ENCODE measurements around the gene PLIN4. TPM values are rescaled to one million over a fixed set of nuclear protein-coding genes. Genes with fewer than 3 reads are reported as not detected.
"Not testable (repeated sequence)": the region's sequence is repeated elsewhere in the genome, so short reads cannot be mapped to it uniquely, and the experiment has no call there.

The PLIN4 gene
- total and polyA plus RNA-seq, 2 donors from 2014 or later = 1.6 to 2.2 TPM

DNA sequence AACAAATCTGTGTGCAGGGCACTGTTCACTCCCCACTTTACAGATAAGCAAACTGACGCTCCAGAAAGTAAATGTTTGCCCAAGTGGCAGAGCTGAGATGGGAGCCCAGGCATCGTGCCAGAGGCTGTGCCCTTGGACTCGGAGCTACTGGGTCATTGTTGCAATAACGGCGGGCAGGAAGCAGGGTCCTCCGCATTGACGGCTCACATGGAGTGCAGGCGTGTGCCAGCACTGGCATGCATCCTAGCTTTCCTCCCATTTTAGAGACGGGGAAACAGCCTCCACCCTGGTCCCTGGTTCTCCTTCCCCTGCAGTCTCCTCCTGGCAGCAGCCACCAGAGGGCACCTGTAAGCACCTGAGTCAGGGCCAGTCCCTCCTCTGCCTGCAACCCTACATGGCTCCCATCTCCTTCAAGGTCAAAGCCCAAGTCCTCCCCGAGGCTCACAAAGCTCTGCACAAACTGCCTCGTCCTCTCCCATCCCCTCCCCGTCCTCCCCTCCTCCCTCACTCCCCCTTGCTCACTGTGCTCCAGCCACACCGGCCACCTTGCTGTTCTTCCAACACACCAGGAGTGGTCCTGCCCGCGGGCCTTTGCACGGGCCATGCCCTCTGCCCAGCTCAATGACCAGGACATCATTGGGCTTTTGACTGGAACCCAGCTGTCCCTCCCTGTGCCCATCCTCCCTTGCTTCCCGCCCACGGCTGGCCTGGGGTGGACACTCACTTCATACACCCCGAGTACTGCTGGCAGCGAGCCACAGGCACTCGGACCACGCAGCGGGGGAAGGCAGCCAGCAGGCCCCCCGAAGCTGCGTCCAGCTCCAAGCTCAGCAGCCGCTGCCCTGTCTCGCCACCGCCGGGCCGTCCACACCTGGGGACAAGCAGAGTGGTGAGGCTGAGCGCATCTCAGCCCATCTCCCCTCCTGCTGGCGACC, 29.3 kb upstream of the PLIN4 start:
- no peak for FAIRE-seq
- H3K9me3 ChIP-seq (ENCODE audit: control insufficient read depth in 2 of 3, insufficient read depth in 1 of 3, low read length in 3 of 3) = no peaks in the 10 kb centered on the region
- no peak overlapping the region for H3K27ac ChIP-seq (ENCODE audit: low read depth in 2 of 2, low read length in 2 of 2)
- H3K4me1 ChIP-seq (ENCODE audit: control insufficient read depth in 2 of 3, insufficient read depth in 2 of 3, low read depth in 1 of 3, low read length in 3 of 3) = no peaks in the 10 kb centered on the region
- H3K9ac ChIP-seq (ENCODE audit: low read length in 3 of 3) = no peak overlapping the region
- H3K4me3 ChIP-seq (ENCODE audit: low read length in 3 of 3) = no peak overlapping the region
- no peaks in the 10 kb centered on the region for H3K36me3 ChIP-seq (ENCODE audit: control insufficient read depth in 2 of 3, insufficient read depth in 3 of 3, low read length in 3 of 3)
- H3K27me3 ChIP-seq (ENCODE audit: control insufficient read depth, insufficient read depth, low read length) = no peaks in the 10 kb centered on the region
- intact Hi-C loops (cut with DNase I) = no loop called here
- no peak for TF ChIP-seq CTCF (IDR thresholded peaks at IDR 0.05; ENCODE audit: borderline replicate concordance, extremely low read depth, insufficient read depth)
- no peak for DNase-seq

- FAIRE-seq (no peak), DNase-seq (no peak)
- TF ChIP-seq CTCF (IDR thresholded peaks at IDR 0.05; ENCODE audit: borderline replicate concordance, extremely low read depth, insufficient read depth) = no peak
- H3K4me1 ChIP-seq (ENCODE audit: control insufficient read depth in 2 of 3, insufficient read depth in 2 of 3, low read depth in 1 of 3, low read length in 3 of 3) = peaks cover 0 to 2% (median 0%) of the 10 kb centered on the region in 3 donors
- no peaks in the 10 kb centered on the region for H3K36me3 ChIP-seq (ENCODE audit: control insufficient read depth in 2 of 3, insufficient read depth in 3 of 3, low read length in 3 of 3)
- intact Hi-C loops (cut with DNase I) = no loop called here
- no peak overlapping the region for H3K9ac ChIP-seq (ENCODE audit: low read length in 3 of 3)
- H3K27me3 ChIP-seq (ENCODE audit: control insufficient read depth, insufficient read depth, low read length) = no peaks in the 10 kb centered on the region
- no peak overlapping the region for H3K4me3 ChIP-seq (ENCODE audit: low read length in 3 of 3)
- H3K9me3 ChIP-seq (ENCODE audit: control insufficient read depth in 2 of 3, insufficient read depth in 1 of 3, low read length in 3 of 3) = no peaks in the 10 kb centered on the region
- H3K27ac ChIP-seq (ENCODE audit: low read depth in 2 of 2, low read length in 2 of 2) = no peak overlapping the region
Observed at GRCh38 chr19:4543842-4544647, 25.8 kb upstream of the PLIN4 start.

DNA sequence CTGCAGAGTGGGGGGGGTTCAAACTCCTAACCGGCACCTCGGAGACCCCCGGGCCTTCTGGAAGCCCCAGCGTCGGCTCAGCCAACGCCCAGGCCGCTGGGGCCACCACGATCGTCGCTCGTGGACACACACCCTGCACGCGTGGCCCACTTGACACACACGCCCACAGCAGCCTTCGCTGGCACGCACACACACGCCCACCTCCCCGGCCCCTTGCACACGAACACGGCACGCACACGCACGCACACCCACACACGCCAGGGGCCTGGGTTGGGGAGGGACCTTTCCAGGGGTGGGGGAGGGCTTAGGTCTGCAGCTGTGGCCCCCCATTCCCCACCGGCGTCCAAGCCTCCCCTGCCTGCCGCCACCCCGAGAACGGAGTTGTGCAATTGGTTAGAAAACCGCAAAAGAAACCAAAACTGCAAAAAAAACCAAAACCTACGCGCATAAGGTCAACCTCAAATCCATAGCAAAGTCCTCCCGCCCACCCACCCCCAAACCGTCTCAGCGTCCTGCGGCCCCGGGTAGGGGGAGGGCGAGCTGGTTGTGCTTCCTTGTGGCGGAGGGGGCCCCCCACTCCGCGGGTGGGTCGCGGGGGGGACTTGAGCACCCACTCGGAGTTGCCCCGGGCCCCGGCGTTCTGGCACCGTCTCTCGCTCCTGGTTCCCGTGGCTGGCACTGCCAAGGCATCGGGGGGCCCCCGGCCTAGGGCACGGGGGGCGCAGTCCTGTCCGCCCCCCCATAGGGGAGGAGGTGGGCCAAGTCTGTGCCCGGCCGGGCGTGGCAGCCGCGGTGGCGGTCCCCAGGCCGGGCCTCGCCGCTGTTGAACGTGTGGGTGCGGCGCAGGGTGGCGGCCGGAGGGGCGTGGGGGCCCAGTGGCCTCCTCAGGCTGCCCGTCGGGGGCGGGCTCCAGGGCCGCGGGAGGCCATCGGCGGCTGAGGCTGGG, 24.9 kb upstream of the PLIN4 start:
- TF ChIP-seq CTCF (IDR thresholded peaks at IDR 0.05; ENCODE audit: borderline replicate concordance, extremely low read depth, insufficient read depth) = no peak
- Histone ChIP-seq H3K9ac (ENCODE audit: low read length in 3 of 3) (no peak overlapping the region), H3K27me3 (ENCODE audit: control insufficient read depth, insufficient read depth, low read length) (no peaks in the 10 kb centered on the region), H3K4me3 (ENCODE audit: low read length in 3 of 3) (no peak overlapping the region), H3K4me1 (ENCODE audit: control insufficient read depth in 2 of 3, insufficient read depth in 2 of 3, low read depth in 1 of 3, low read length in 3 of 3) (peaks cover 0 to 2% (median 0%) of the 10 kb centered on the region in 3 donors), H3K27ac (ENCODE audit: low read depth in 2 of 2, low read length in 2 of 2) (no peak overlapping the region), H3K9me3 (ENCODE audit: control insufficient read depth in 2 of 3, insufficient read depth in 1 of 3, low read length in 3 of 3) (no peaks in the 10 kb centered on the region), H3K36me3 (ENCODE audit: control insufficient read depth in 2 of 3, insufficient read depth in 3 of 3, low read length in 3 of 3) (no peaks in the 10 kb centered on the region)
- no peak for FAIRE-seq
- peak in 1 of 5 donors; percentile 53 for DNase-seq
- intact Hi-C loops (cut with DNase I) = no loop called here

DNA sequence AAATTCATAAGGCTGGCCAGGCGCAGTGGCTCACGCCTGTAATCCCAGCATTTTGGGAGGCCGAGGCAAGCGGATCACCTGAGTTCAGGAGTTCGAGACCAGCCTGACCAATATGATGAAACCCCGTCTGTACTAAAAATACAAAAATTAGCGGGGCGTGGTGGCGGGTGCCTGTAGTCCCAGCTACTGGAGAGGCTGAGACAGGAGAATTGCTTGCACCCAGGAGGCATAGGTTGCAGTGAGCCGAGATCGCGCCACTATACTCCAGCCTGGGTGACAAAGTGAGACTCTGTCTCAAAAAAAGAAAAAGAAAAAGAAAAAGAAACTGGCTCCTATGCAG, 23.5 kb upstream of the PLIN4 start:
- H3K9ac ChIP-seq (ENCODE audit: low read length in 3 of 3); H3K27me3 ChIP-seq (ENCODE audit: control insufficient read depth, insufficient read depth, low read length); H3K4me1 ChIP-seq (ENCODE audit: control insufficient read depth in 2 of 3, insufficient read depth in 2 of 3, low read depth in 1 of 3, low read length in 3 of 3); H3K4me3 ChIP-seq (ENCODE audit: low read length in 3 of 3); H3K9me3 ChIP-seq (ENCODE audit: control insufficient read depth in 2 of 3, insufficient read depth in 1 of 3, low read length in 3 of 3); H3K27ac ChIP-seq (ENCODE audit: low read depth in 2 of 2, low read length in 2 of 2); DNase-seq; intact Hi-C loops (cut with DNase I); H3K36me3 ChIP-seq (ENCODE audit: control insufficient read depth in 2 of 3, insufficient read depth in 3 of 3, low read length in 3 of 3); FAIRE-seq: not testable (repeated sequence)

All from kidney (tissue), 14 donors.